GM12891 (cell line): ENCODE measurements around the gene CPLANE2.

Experiments used
- POLR2A ChIP-seq: IDR thresholded peaks from 2 replicates; pipeline ENCODE4 v1.6.1; 2011; ENCODE audit warnings: low read depth, low read length, control low read depth
- POLR2AphosphoS5 ChIP-seq: IDR thresholded peaks from 2 replicates; pipeline ENCODE4 v1.6.1; 2011; ENCODE audit warnings: low read depth, low read length, control low read depth

- TF ChIP-seq POLR2A = no peak
- TF ChIP-seq POLR2AphosphoS5 = no peak
These were observed 11.9 kb upstream of the CPLANE2 start for GRCh38 chr1:16248603-16249516.
